ENCODE measurements around the gene SRP72.

DNA sequence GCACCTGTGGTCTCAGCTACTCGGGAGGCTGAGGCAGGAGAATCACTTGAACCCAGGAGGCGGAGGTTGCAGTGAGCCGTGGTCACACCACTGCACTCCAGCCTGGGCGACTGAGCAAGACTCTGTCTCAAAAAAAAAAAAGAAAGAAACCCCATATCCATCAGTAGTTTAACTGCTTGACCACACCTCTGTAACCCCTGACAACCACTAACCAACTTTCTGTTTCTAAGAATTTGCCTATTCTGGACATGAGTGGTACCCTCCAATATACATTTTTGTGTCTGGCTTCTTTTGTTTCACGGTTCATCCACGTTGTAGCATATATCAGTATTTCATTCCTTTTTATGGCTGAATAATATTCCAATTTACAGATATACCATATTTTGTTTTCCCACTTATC lies 41.1 kb upstream of the SRP72 start:
- TF ChIP-seq, protein P1, sequence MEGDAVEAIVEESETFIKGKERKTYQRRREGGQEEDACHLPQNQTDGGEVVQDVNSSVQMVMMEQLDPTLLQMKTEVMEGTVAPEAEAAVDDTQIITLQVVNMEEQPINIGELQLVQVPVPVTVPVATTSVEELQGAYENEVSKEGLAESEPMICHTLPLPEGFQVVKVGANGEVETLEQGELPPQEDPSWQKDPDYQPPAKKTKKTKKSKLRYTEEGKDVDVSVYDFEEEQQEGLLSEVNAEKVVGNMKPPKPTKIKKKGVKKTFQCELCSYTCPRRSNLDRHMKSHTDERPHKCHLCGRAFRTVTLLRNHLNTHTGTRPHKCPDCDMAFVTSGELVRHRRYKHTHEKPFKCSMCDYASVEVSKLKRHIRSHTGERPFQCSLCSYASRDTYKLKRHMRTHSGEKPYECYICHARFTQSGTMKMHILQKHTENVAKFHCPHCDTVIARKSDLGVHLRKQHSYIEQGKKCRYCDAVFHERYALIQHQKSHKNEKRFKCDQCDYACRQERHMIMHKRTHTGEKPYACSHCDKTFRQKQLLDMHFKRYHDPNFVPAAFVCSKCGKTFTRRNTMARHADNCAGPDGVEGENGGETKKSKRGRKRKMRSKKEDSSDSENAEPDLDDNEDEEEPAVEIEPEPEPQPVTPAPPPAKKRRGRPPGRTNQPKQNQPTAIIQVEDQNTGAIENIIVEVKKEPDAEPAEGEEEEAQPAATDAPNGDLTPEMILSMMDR (IDR thresholded peaks at IDR 0.05; ENCODE audit: extremely low read depth in 1 of 2, insufficient read depth in 1 of 2, low read depth in 1 of 2, low read length in 2 of 2) = no peak
- no peak for TF ChIP-seq MYC (IDR thresholded peaks at IDR 0.05; ENCODE audit: low read depth, low read length)
- TF ChIP-seq EZH2 (IDR thresholded peaks at IDR 0.05; ENCODE audit: borderline replicate concordance, low read depth, low read length, severe bottlenecking) = no peak
- no peak for TF ChIP-seq POLR2A (IDR thresholded peaks at IDR 0.05; ENCODE audit: low read depth, low read length)
- TF ChIP-seq POLR2AphosphoS5 (IDR thresholded peaks at IDR 0.05; ENCODE audit: insufficient read depth, low read depth, low read length) = no peak
- TF ChIP-seq FOS (IDR thresholded peaks at IDR 0.05; ENCODE audit: borderline replicate concordance, insufficient read depth, low read length) = no peak

Measured in endothelial cell of umbilical vein (primary cell).